Astrocyte (in vitro differentiated cells and primary cell): ENCODE results near the gene NSUN7. TPM values are rescaled to one million over a fixed set of nuclear protein-coding genes. Genes with fewer than 3 reads are reported as not detected.
A peak's percentile ranks its signal among the peaks of the same experiment; 100 is the strongest.

Source experiments
- DNase-seq: peaks from one replicate; pipeline ENCODE4 v3.0.0-alpha.2; 2010; ENCODE audit warnings: low read depth
- FAIRE-seq: peaks from 2 replicates; lab custom pipeline; 2011; peaks lifted over from hg19 to GRCh38; lab: Jason Lieb, UNC
- H2AFZ ChIP-seq: 2 replicates; pipeline ENCODE4 v1.6.0; 2012; ENCODE audit warnings: low read depth, low read length, inconsistent platforms
- H3K27ac ChIP-seq: 2 replicates; pipeline ENCODE4 v1.5.1; 2011; ENCODE audit warnings: low read depth, low read length, inconsistent platforms
- H3K27me3 ChIP-seq: 2 replicates; pipeline ENCODE4 v1.6.0; 2011; ENCODE audit warnings: low read length, inconsistent platforms; ENCODE audit not compliant: insufficient read depth
- H3K36me3 ChIP-seq: 2 replicates; pipeline ENCODE4 v1.5.1; 2011; ENCODE audit warnings: low read length, inconsistent platforms; ENCODE audit not compliant: insufficient read depth
- H3K4me1 ChIP-seq: 2 replicates; pipeline ENCODE4 v1.5.1; 2011; ENCODE audit warnings: low read length, inconsistent platforms; ENCODE audit not compliant: insufficient read depth
- H3K4me2 ChIP-seq: 2 replicates; pipeline ENCODE4 v1.6.0; 2012; ENCODE audit warnings: low read length, inconsistent platforms
- H3K4me3 ChIP-seq: 2 replicates; pipeline ENCODE4 v1.5.1; 2011; ENCODE audit warnings: low read depth, mild to moderate bottlenecking, low read length, inconsistent platforms; ENCODE audit not compliant: insufficient read depth
- H3K79me2 ChIP-seq: 2 replicates; pipeline ENCODE4 v1.6.0; 2012; ENCODE audit warnings: mild to moderate bottlenecking, low read length, inconsistent platforms; ENCODE audit not compliant: insufficient read depth
- H3K9ac ChIP-seq: 2 replicates; pipeline ENCODE4 v1.6.0; 2012; ENCODE audit warnings: mild to moderate bottlenecking, low read length, inconsistent platforms
- H3K9me3 ChIP-seq: 2 replicates; pipeline ENCODE4 v1.5.1; 2012; ENCODE audit warnings: low read depth, mild to moderate bottlenecking, low read length, inconsistent platforms; ENCODE audit not compliant: insufficient read depth
- H4K20me1 ChIP-seq: 2 replicates; pipeline ENCODE4 v1.6.0; 2012; ENCODE audit warnings: low read length, inconsistent platforms; ENCODE audit not compliant: insufficient read depth
- H3K27ac Mint-ChIP-seq: one replicate; pipeline ENCODE4 v1.8.0; 2021; ENCODE audit warnings: mild to moderate bottlenecking, mixed read lengths; ENCODE audit not compliant: unreplicated experiment
- H3K27me3 Mint-ChIP-seq: one replicate; pipeline ENCODE4 v1.8.0; 2021; ENCODE audit warnings: low read depth, mixed read lengths; ENCODE audit not compliant: unreplicated experiment
- H3K36me3 Mint-ChIP-seq: one replicate; pipeline ENCODE4 v1.8.0; 2021; ENCODE audit warnings: low read depth, mixed read lengths; ENCODE audit not compliant: unreplicated experiment
- H3K4me1 Mint-ChIP-seq: one replicate; pipeline ENCODE4 v1.8.0; 2021; ENCODE audit warnings: low read depth, mixed read lengths; ENCODE audit not compliant: unreplicated experiment
- H3K4me3 Mint-ChIP-seq: one replicate; pipeline ENCODE4 v1.8.0; 2021; ENCODE audit warnings: mild to moderate bottlenecking, moderate library complexity, mixed read lengths; ENCODE audit not compliant: unreplicated experiment
- H3K9me3 Mint-ChIP-seq: one replicate; pipeline ENCODE4 v1.8.0; 2021; ENCODE audit warnings: mild to moderate bottlenecking, mixed read lengths; ENCODE audit not compliant: unreplicated experiment
- CTCF ChIP-seq: IDR thresholded peaks from 2 replicates; pipeline ENCODE4 v1.5.1; 2011; ENCODE audit warnings: low read depth, mild to moderate bottlenecking, inconsistent platforms, low read length, moderate library complexity; ENCODE audit not compliant: insufficient read depth
- EZH2 ChIP-seq: IDR thresholded peaks from 2 replicates; pipeline ENCODE4 v1.6.1; 2012; ENCODE audit warnings: mild to moderate bottlenecking, low read length, inconsistent platforms; ENCODE audit not compliant: insufficient read depth
- total RNA-seq: library from RNA; stranded (reverse); gene quantifications from 2 replicates; pipeline ENCODE4 v1.2.1, GENCODE V29; 2021

The NSUN7 gene
- total RNA-seq, 1 donor from 2014 or later: 2.5 TPM

GRCh38 chr4:40722576-40723161 lies 27.1 kb upstream of the NSUN7 start:
- H3K4me3 ChIP-seq: no peak overlapping the region
- Mint-ChIP-seq H3K27me3 (no peaks in the 10 kb centered on the region), H3K27ac (no peak overlapping the region), H3K4me1 (no peaks in the 10 kb centered on the region), H3K4me3 (no peak overlapping the region), H3K36me3 (no peaks in the 10 kb centered on the region), H3K9me3 (no peaks in the 10 kb centered on the region)
- H3K36me3 ChIP-seq: no peaks in the 10 kb centered on the region
- TF ChIP-seq CTCF (no peak), EZH2 (no peak)
- no peaks in the 10 kb centered on the region for H3K79me2 ChIP-seq
- no peaks in the 10 kb centered on the region for H4K20me1 ChIP-seq
- peak overlapping the region; percentile 28 for H2AFZ ChIP-seq
- H3K27ac ChIP-seq: no peak overlapping the region
- peaks cover 7% of the 10 kb centered on the region for H3K4me1 ChIP-seq
- DNase-seq (no peak), FAIRE-seq (no peak)
- no peaks in the 10 kb centered on the region for H3K9me3 ChIP-seq
- no peak overlapping the region for H3K4me2 ChIP-seq
- no peak overlapping the region for H3K9ac ChIP-seq
- no peaks in the 10 kb centered on the region for H3K27me3 ChIP-seq

GRCh38 chr4:40723728-40724127 lies 26.0 kb upstream of the NSUN7 start:
- H3K4me3 ChIP-seq: no peak overlapping the region
- H3K27me3 Mint-ChIP-seq: no peaks in the 10 kb centered on the region
- H3K36me3 Mint-ChIP-seq: no peaks in the 10 kb centered on the region
- H3K79me2 ChIP-seq: no peaks in the 10 kb centered on the region
- no peaks in the 10 kb centered on the region for H3K9me3 Mint-ChIP-seq
- no peaks in the 10 kb centered on the region for H4K20me1 ChIP-seq
- no peak overlapping the region for H3K27ac Mint-ChIP-seq
- H3K27ac ChIP-seq: no peak overlapping the region
- no peak overlapping the region for H2AFZ ChIP-seq
- no peaks in the 10 kb centered on the region for H3K27me3 ChIP-seq
- no peak for FAIRE-seq
- DNase-seq: no peak
- H3K9me3 ChIP-seq: no peaks in the 10 kb centered on the region
- no peak overlapping the region for H3K4me3 Mint-ChIP-seq
- H3K4me2 ChIP-seq: no peak overlapping the region
- H3K4me1 Mint-ChIP-seq: no peaks in the 10 kb centered on the region
- peaks cover 7% of the 10 kb centered on the region for H3K4me1 ChIP-seq
- H3K36me3 ChIP-seq: no peaks in the 10 kb centered on the region
- TF ChIP-seq CTCF: no peak
- no peak for TF ChIP-seq EZH2
- no peak overlapping the region for H3K9ac ChIP-seq

GRCh38 chr4:40728333-40728732 lies 21.4 kb upstream of the NSUN7 start:
- no peak overlapping the region for H3K9ac ChIP-seq
- TF ChIP-seq CTCF: no peak
- TF ChIP-seq EZH2: no peak
- no peaks in the 10 kb centered on the region for H3K79me2 ChIP-seq
- Mint-ChIP-seq H3K36me3 (no peaks in the 10 kb centered on the region), H3K9me3 (no peaks in the 10 kb centered on the region), H3K27me3 (peaks cover 5% of the 10 kb centered on the region), H3K27ac (no peak overlapping the region), H3K4me1 (no peaks in the 10 kb centered on the region), H3K4me3 (no peak overlapping the region)
- H3K9me3 ChIP-seq: no peaks in the 10 kb centered on the region
- FAIRE-seq: no peak
- H3K4me2 ChIP-seq: no peak overlapping the region
- no peak overlapping the region for H3K27ac ChIP-seq
- no peaks in the 10 kb centered on the region for H3K36me3 ChIP-seq
- no peaks in the 10 kb centered on the region for H3K4me1 ChIP-seq
- no peak overlapping the region for H2AFZ ChIP-seq
- no peaks in the 10 kb centered on the region for H3K27me3 ChIP-seq
- H4K20me1 ChIP-seq: no peaks in the 10 kb centered on the region
- no peak for DNase-seq
- H3K4me3 ChIP-seq: no peak overlapping the region
